A549 treated with RU486 at 1 μM for 4 hours (cell line): ENCODE results near the gene N4BP3. TPM values are rescaled to one million over a fixed set of nuclear protein-coding genes. Genes with fewer than 3 reads are reported as not detected.

Experiments used
- total RNA-seq: library from RNA; stranded (reverse); fragments of 200-300 nt; extraction: Qiagen RNA extraction; gene quantifications from 5 replicates; pipeline ENCODE4 v1.2.3, GENCODE V29; 2022; ENCODE audit warnings: low read depth

The N4BP3 gene
- total RNA-seq, result 1.1 to 1.4 TPM (median 1.3 TPM) in 5 replicates

DNA sequence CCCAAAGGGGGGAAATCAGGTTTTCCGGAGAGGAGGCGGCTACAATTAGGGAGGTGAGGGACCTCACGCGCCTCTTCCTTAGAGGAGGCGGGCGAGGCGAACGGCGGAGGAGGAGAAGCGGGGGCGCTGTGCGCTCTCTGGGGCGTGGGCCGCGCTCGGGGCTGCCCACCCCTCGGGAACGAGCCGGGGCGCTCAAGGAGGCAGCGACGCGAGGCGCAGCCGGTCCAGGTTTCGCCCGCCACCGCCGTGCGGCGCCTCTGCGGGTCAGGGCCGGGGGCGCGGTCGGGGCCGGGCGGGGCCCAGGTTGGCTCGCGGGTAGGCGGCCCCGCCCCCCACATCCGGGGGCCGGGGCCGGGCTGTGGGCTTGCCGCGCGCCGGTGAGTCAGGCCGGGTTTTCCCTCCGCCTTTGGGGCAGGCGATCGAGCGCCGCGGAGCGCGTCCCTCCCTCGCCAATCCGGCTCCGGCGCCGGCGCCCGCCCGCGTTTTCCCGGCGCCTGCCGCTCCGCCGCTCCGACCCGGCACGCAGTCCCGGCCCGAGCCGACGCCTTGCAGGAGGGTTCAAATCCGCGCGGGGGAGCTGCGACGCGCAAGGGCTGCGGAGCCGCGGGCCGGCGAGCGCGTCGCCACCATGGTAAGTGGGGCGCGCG, at the start of gene N4BP3:
Gene N4BP3, plus strand, starts transcription at position 392 of the 647 bp plus-strand sequence. CDS start 6,052 bp downstream, outside the sequence.

DNA sequence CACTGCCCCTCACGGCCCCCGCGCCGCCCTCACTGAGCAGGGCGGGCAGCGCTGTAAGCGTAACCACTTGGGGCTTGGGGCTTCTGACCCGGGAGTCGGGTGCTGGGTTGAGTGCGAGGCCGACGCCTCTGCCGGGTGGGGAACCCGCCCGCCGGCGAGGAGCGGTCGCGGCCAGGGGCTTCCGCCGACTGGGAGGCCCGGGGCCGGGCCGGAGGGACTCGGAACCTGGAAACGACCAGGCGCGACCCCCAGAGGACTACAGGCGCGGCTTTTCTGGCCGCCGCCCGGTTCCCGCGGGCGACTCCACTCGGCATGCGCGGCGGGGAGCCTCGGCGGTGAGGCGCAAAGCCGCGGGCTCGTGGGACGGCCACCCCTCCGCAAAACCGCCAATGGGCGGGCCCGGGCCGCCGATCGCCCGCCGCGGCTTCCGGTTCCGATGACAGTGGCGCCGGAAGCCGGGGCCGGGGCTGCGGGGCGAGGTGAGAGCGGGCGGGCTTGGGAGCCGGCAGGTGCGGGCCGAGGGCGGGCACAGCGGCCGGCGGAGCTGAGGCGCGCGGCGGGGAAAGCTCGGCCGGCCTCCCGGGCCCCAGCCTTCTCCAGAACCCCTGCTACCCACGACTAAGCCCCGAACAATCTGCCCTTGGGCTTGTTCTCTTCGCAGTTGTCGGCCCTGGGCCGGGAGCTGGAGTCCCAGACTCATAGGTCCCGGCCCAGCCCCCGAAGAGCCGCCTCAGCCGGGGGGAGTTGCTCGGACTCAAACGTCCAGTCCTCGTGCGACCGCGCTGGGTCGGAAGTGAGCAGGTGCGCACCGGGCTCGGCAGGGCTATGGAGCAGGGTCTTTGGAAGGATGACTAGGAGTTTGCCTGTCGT, 17.5 kb downstream of the N4BP3 start, which contains the start of gene RMND5B:
Gene RMND5B, plus strand, starts transcription at position 439 of the 870 bp plus-strand sequence. CDS start 7,106 bp downstream, outside the sequence.

DNA sequence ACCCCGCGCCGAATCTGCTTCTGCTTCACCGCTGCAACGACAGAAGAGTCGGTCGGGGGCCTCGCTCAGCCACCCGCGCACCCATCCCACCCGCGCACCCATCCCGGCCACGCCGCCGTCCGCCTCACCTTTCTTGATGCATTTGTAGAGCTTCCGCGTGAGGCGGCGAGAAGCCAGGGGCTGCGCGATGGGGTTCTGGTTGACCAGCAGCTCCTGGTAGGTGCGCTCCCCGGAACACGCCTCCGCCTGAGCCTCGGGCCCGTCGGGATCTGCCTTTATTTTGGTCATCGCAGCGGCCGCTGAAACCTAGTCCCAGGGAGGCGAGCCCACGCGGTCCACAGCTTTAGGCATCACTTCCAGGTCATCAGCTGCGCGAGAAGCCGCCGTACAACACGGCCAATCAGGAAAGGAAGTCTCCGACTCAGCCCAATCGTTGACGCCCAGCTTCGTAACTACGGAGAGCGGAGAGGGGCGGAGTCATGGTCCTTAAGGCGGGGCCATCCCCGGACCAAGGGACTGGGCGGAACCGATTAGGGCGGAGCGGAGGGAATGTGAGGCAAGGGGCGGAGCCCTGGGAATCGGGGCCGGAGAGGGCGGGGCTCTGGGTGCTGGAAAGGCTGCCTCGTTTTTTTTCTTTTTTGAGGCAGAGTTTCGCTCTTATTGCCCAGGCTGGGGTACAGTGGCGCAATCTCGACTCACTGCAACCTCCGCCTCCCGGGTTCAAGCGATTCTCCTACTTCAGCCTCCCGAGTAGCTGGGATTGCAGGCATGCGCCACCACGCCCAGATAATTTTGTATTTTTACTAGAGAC, 40.4 kb downstream of the N4BP3 start, which contains the start of gene NHP2:
Gene NHP2, minus strand, starts transcription at position 356 of the 811 bp plus-strand sequence. Its CDS starts 68 bp downstream, at position 288.

Other genes with a start within 250 kb of the N4BP3 start
- not detected in 5 replicates for gene PROP1, start 117.3 kb upstream of the N4BP3 start, total RNA-seq
- 18.8 to 29.5 TPM (median 26.2 TPM) in 5 replicates for gene RMND5B, start 17.5 kb downstream of the N4BP3 start, total RNA-seq
- 398 to 503 TPM (median 423 TPM) in 5 replicates for gene NHP2, start 40.4 kb downstream of the N4BP3 start, total RNA-seq
- not detected in 5 replicates for gene GMCL2, start 73.8 kb downstream of the N4BP3 start, total RNA-seq
- gene HNRNPAB, start 91.0 kb downstream of the N4BP3 start, total RNA-seq, result 306 to 379 TPM (median 334 TPM) in 5 replicates
- 6.3 to 9.1 TPM (median 7.7 TPM) in 5 replicates for gene PHYKPL, start 119.3 kb downstream of the N4BP3 start, total RNA-seq